Glutamatergic neuron (in vitro differentiated cells): Measurements from ENCODE around the gene CACNG5. TPM values are rescaled to one million over a fixed set of nuclear protein-coding genes. Genes with fewer than 3 reads are reported as not detected.
A peak's percentile ranks its signal among the peaks of the same experiment; 100 is the strongest.

Experiments used
- DNase-seq: peaks from one replicate; pipeline ENCODE4 v3.0.0; 2022
- H3K27ac Mint-ChIP-seq: one replicate; pipeline ENCODE4 v1.8.0; 2020; ENCODE audit warnings: mild to moderate bottlenecking, mixed read lengths, inconsistent platforms; ENCODE audit not compliant: unreplicated experiment
- H3K27me3 Mint-ChIP-seq: one replicate; pipeline ENCODE4 v1.8.0; 2020; ENCODE audit warnings: mild to moderate bottlenecking, moderate library complexity, mixed read lengths, inconsistent platforms; ENCODE audit not compliant: unreplicated experiment
- H3K36me3 Mint-ChIP-seq: one replicate; pipeline ENCODE4 v1.8.0; 2020; ENCODE audit warnings: mild to moderate bottlenecking, mixed read lengths, inconsistent platforms; ENCODE audit not compliant: unreplicated experiment
- H3K4me1 Mint-ChIP-seq: one replicate; pipeline ENCODE4 v1.8.0; 2020; ENCODE audit warnings: mild to moderate bottlenecking, low read depth, mixed read lengths, inconsistent platforms; ENCODE audit not compliant: unreplicated experiment
- H3K4me3 Mint-ChIP-seq: one replicate; pipeline ENCODE4 v1.8.0; 2020; ENCODE audit warnings: mild to moderate bottlenecking, mixed read lengths, inconsistent platforms; ENCODE audit not compliant: unreplicated experiment
- H3K9me3 Mint-ChIP-seq: one replicate; pipeline ENCODE4 v1.8.0; 2020; ENCODE audit warnings: mild to moderate bottlenecking, moderate library complexity, mixed read lengths, inconsistent platforms; ENCODE audit not compliant: unreplicated experiment
- total RNA-seq: library from RNA; stranded (reverse); fragmentation: NEBNext Ultra II Directional; extraction: Animal tissue kit (Norgen Biotek cat#: 25700); gene quantifications from one replicate; pipeline ENCODE4 v1.2.1, GENCODE V29; 2021; ENCODE audit not compliant: unreplicated experiment
- TF ChIP-seq, protein P1 (sequence below): fragments of 200-600 bp; sonication (generic); IDR thresholded peaks from one replicate; pipeline ENCODE4 v1.5.0; 2021; ENCODE audit not compliant: partially characterized antibody, unreplicated experiment

The CACNG5 gene
- total RNA-seq, 1 donor from 2014 or later = 45.1 TPM

DNA sequence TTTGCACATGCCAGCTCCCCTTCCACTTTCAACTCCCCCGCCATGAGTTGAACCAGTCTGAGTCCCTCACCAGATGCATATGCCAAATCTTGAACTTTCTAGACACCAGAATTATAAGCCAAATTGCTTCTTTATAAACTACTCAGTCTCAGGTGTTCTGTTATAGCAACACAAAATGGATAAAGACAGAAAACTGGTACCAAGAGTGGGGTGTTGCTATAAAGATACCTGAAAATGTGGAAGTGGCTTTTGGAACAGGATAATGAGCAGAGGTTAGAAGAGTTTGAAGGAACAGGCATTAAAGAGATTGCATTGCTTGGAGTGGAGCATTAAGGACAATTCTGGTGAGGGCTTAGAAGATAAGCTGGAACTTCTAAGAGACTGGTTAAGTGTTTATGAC lies 17.2 kb upstream of the CACNG5 start:
- no peak for DNase-seq
- Mint-ChIP-seq H3K27ac (no peak overlapping the region), H3K4me3 (no peak overlapping the region), H3K9me3 (peaks cover 1% of the 10 kb centered on the region), H3K36me3 (peaks cover 21% of the 10 kb centered on the region), H3K4me1 (peaks cover 13% of the 10 kb centered on the region), H3K27me3 (peaks cover 9% of the 10 kb centered on the region)
- TF ChIP-seq, protein P1, sequence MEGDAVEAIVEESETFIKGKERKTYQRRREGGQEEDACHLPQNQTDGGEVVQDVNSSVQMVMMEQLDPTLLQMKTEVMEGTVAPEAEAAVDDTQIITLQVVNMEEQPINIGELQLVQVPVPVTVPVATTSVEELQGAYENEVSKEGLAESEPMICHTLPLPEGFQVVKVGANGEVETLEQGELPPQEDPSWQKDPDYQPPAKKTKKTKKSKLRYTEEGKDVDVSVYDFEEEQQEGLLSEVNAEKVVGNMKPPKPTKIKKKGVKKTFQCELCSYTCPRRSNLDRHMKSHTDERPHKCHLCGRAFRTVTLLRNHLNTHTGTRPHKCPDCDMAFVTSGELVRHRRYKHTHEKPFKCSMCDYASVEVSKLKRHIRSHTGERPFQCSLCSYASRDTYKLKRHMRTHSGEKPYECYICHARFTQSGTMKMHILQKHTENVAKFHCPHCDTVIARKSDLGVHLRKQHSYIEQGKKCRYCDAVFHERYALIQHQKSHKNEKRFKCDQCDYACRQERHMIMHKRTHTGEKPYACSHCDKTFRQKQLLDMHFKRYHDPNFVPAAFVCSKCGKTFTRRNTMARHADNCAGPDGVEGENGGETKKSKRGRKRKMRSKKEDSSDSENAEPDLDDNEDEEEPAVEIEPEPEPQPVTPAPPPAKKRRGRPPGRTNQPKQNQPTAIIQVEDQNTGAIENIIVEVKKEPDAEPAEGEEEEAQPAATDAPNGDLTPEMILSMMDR = no peak

DNA sequence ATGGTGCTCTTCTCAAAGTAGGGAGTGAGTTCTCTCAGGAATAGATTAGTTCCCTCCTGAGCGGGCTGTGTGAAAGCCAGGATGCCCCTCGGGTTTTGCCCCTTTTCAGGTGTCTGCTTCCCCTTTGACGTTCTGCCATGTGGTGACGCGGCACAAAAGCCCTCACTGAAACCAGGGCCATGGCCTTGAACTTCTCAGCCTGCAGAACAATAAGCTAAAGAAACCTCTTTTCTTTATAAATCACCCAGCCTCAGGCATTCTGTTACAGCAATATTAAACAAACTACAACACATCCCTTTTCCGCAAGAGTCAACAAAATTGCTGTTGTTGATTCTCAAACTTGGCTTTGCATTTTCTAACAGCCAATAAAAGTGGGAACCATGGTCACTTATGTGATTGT lies 15.5 kb upstream of the CACNG5 start:
- Mint-ChIP-seq H3K27ac (no peak overlapping the region), H3K4me1 (peaks cover 6% of the 10 kb centered on the region), H3K9me3 (no peaks in the 10 kb centered on the region), H3K36me3 (peaks cover 16% of the 10 kb centered on the region), H3K4me3 (no peak overlapping the region), H3K27me3 (peaks cover 7% of the 10 kb centered on the region)
- no peak for DNase-seq
- TF ChIP-seq, protein P1 = no peak

DNA sequence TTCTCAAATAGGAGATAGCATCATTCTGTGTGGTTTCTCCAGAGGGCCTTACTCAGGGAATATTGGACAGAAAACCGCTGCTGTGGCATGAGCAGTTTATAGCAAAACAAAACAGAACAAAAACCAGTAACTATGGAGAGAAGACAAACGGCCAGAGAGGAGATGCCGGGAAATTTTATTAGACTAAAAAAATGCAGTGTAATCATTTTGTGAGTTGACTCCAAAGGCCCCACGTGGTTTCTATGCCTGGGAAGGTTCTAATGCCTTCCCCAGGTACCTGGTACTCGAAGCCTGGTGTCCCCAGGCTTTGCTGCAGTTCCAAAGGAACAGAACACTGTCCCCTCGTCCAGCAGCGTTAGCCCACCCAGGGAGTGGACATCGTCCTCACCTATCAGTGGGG lies 12.9 kb upstream of the CACNG5 start:
- H3K36me3 Mint-ChIP-seq = peaks cover 15% of the 10 kb centered on the region
- H3K9me3 Mint-ChIP-seq = peaks cover 2% of the 10 kb centered on the region
- H3K4me3 Mint-ChIP-seq = no peak overlapping the region
- peaks cover 7% of the 10 kb centered on the region for H3K27me3 Mint-ChIP-seq
- TF ChIP-seq, protein P1 = no peak
- no peak overlapping the region for H3K27ac Mint-ChIP-seq
- DNase-seq = no peak
- H3K4me1 Mint-ChIP-seq = peaks cover 12% of the 10 kb centered on the region

DNA sequence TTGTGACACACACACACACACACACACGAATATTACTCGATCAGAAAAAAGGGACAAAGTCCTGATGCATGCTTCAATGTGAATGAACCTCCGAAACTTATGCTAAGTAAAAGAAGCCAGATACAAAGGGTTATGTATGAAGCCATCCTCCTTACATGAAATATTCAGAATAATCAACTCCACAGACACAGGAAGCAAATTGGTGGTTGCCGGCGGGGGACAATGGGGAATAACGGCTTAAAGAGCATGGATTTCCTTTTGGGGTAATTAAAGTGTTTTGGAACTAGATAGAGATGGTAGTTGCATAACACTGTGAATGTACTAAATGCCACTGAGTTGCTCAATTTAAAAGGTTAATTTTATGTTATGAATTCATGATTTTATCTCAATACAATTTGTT lies 8.1 kb upstream of the CACNG5 start:
- Mint-ChIP-seq H3K27me3 (peaks cover 12% of the 10 kb centered on the region), H3K4me3 (no peak overlapping the region), H3K9me3 (peaks cover 13% of the 10 kb centered on the region), H3K36me3 (no peaks in the 10 kb centered on the region), H3K27ac (no peak overlapping the region), H3K4me1 (peaks cover 31% of the 10 kb centered on the region)
- DNase-seq = no peak
- TF ChIP-seq, protein P1 = no peak

DNA sequence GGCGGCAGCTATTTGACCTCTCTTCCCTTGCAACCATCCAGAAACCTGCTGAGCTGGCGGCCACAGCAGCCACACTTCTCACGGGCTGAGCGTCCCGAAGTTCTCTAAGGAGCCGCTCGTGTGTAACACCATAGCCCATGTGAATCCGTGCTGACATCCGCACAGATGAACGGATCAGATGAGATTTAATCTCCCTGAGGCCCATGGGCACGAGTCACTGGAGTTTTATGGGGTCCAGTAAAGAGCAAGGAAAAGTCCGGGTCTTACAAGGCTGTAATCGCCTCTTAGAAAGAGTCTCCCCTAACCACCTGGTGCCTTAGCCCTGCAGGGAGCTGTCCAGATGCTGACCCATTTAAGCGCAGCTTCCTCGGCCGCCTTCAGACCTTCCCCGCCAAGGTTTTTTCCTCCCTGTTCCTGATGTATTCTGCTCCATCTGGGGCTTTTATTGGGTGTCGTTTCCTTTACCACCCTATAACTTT lies 5.5 kb upstream of the CACNG5 start:
- peaks cover 15% of the 10 kb centered on the region for H3K9me3 Mint-ChIP-seq
- no peaks in the 10 kb centered on the region for H3K36me3 Mint-ChIP-seq
- peak overlapping the region; percentile 97 for H3K27ac Mint-ChIP-seq
- peaks cover 14% of the 10 kb centered on the region for H3K27me3 Mint-ChIP-seq
- peak overlapping the region; percentile 79 for H3K4me3 Mint-ChIP-seq
- TF ChIP-seq, protein P1 = no peak
- no peak for DNase-seq
- peaks cover 41% of the 10 kb centered on the region for H3K4me1 Mint-ChIP-seq
